WTC11 (cell line): Measurements from ENCODE around the gene ADAMTSL4. TPM values are rescaled to one million over a fixed set of nuclear protein-coding genes. Genes with fewer than 3 reads are reported as not detected.

Experiments
- ATAC-seq: fragments of 200-7000 bp; cut with Tn5 transposase; 2 replicates; pipeline ENCODE4 v1.10.0; 2021; ENCODE audit warnings: mild to moderate bottlenecking, moderate library complexity
- CTCF ChIA-PET: fragments of 300-600 bp; sonication (Branson Sonifier 250); formaldehyde crosslinking; loops from one replicate; lab custom pipeline; 2021; ENCODE audit warnings: antibody characterized with exemption; lab: Charles Lee
- POLR2A ChIA-PET: fragments of 350-600 bp; sonication (Branson Sonifier 250); formaldehyde crosslinking; loops from one replicate; lab custom pipeline; 2021; ENCODE audit warnings: antibody characterized with exemption; lab: Charles Lee
- DNase-seq: peaks from one replicate; pipeline ENCODE4 v3.0.0; 2021; ENCODE audit warnings: low spot score
- H3K27ac Mint-ChIP-seq: 2 replicates; pipeline ENCODE4 v1.8.0; 2021; ENCODE audit warnings: mixed read lengths
- H3K27me3 Mint-ChIP-seq: 2 replicates; pipeline ENCODE4 v1.8.0; 2021; ENCODE audit warnings: low read depth, mild to moderate bottlenecking, moderate library complexity, mixed read lengths
- H3K36me3 Mint-ChIP-seq: 2 replicates; pipeline ENCODE4 v1.8.0; 2021; ENCODE audit warnings: mixed read lengths
- H3K4me1 Mint-ChIP-seq: 2 replicates; pipeline ENCODE4 v1.8.0; 2022; ENCODE audit warnings: mixed read lengths
- H3K4me3 Mint-ChIP-seq: 2 replicates; pipeline ENCODE4 v1.8.0; 2021; ENCODE audit warnings: mild to moderate bottlenecking, moderate library complexity, mixed read lengths
- H3K9me3 Mint-ChIP-seq: 2 replicates; pipeline ENCODE4 v1.8.0; 2021; ENCODE audit warnings: mixed read lengths
- CREB1 ChIP-seq: sonication (generic); formaldehyde crosslinking; IDR thresholded peaks from 2 replicates; pipeline ENCODE4 v1.8.0; 2023; ENCODE audit warnings: mild to moderate bottlenecking, missing genetic modification reagents
- FOXK1 ChIP-seq: sonication (generic); formaldehyde crosslinking; IDR thresholded peaks from 2 replicates; pipeline ENCODE4 v1.8.0; 2022; ENCODE audit warnings: mild to moderate bottlenecking, moderate library complexity, missing genetic modification reagents
- GABPB1 ChIP-seq: sonication (generic); formaldehyde crosslinking; IDR thresholded peaks from 2 replicates; pipeline ENCODE4 v1.8.1; 2023; ENCODE audit warnings: mild to moderate bottlenecking, missing genetic modification reagents
- HMGA2 ChIP-seq: fragments of 250-450 bp; sonication (Bioruptor Pico); IDR thresholded peaks from 2 replicates; pipeline ENCODE4 v1.4.0; 2021; ENCODE audit warnings: mild to moderate bottlenecking, moderate library complexity
- KAT7 ChIP-seq: sonication (generic); formaldehyde crosslinking; IDR thresholded peaks from 2 replicates; pipeline ENCODE4 v1.8.1; 2023; ENCODE audit warnings: missing genetic modification reagents, mild to moderate bottlenecking, borderline replicate concordance
- NFATC4 ChIP-seq: fragments of 250-450 bp; sonication (Bioruptor Pico); IDR thresholded peaks from 2 replicates; pipeline ENCODE4 v1.9.0; 2021; ENCODE audit warnings: mild to moderate bottlenecking
- NR1H2 ChIP-seq: sonication (generic); formaldehyde crosslinking; IDR thresholded peaks from 2 replicates; pipeline ENCODE4 v1.9.0; 2021; ENCODE audit warnings: mild to moderate bottlenecking, moderate library complexity, missing genetic modification reagents
- NR3C1 ChIP-seq: sonication (generic); formaldehyde crosslinking; conservative IDR thresholded peaks from 2 replicates; pipeline ENCODE4 v1.8.1; 2023; ENCODE audit warnings: low read depth, mild to moderate bottlenecking, missing genetic modification reagents
- TCF7 ChIP-seq: sonication (generic); formaldehyde crosslinking; IDR thresholded peaks from 2 replicates; pipeline ENCODE4 v1.8.0; 2022; ENCODE audit warnings: mild to moderate bottlenecking, low read depth, missing genetic modification reagents, moderate library complexity
- ZNF121 ChIP-seq: sonication (generic); formaldehyde crosslinking; IDR thresholded peaks from 2 replicates; pipeline ENCODE4 v1.8.0; 2023; ENCODE audit warnings: missing genetic modification reagents
- ZNF232 ChIP-seq: sonication (generic); formaldehyde crosslinking; IDR thresholded peaks from 2 replicates; pipeline ENCODE4 v1.8.0; 2022; ENCODE audit warnings: mild to moderate bottlenecking, missing genetic modification reagents
- ZNF317 ChIP-seq: sonication (generic); formaldehyde crosslinking; IDR thresholded peaks from 2 replicates; pipeline ENCODE4 v1.8.1; 2023; ENCODE audit warnings: low read depth, mild to moderate bottlenecking, moderate library complexity, missing genetic modification reagents, borderline replicate concordance
- ZNF416 ChIP-seq: fragments of 250-450 bp; sonication (Bioruptor Pico); IDR thresholded peaks from 2 replicates; pipeline ENCODE4 v1.9.0; 2021; ENCODE audit warnings: mild to moderate bottlenecking, inconsistent platforms
- ZNF423 ChIP-seq: fragments of 250-450 bp; sonication (Bioruptor Pico); IDR thresholded peaks from 2 replicates; pipeline ENCODE4 v2.1.2; 2022; ENCODE audit warnings: mild to moderate bottlenecking, moderate library complexity
- ZNF671 ChIP-seq: fragments of 250-450 bp; sonication (Bioruptor Pico); IDR thresholded peaks from 2 replicates; pipeline ENCODE4 v1.8.0; 2021; ENCODE audit warnings: mild to moderate bottlenecking
- total RNA-seq: library from RNA; stranded (reverse); gene quantifications from 3 replicates; pipeline ENCODE4 v1.2.3, GENCODE V29; 2021
- TF ChIP-seq, protein P1 (sequence below): sonication (generic); formaldehyde crosslinking; IDR thresholded peaks from 2 replicates; pipeline ENCODE4 v1.8.0; 2023; ENCODE audit warnings: missing genetic modification reagents
- TF ChIP-seq, protein P2 (sequence below): fragments of 250-450 bp; sonication (Bioruptor Pico); IDR thresholded peaks from 2 replicates; pipeline ENCODE4 v1.9.0; 2021; ENCODE audit warnings: mild to moderate bottlenecking
- TF ChIP-seq, protein P3 (sequence below): sonication (generic); formaldehyde crosslinking; IDR thresholded peaks from 2 replicates; pipeline ENCODE4 v1.8.0; 2023; ENCODE audit warnings: mild to moderate bottlenecking, missing genetic modification reagents
- TF ChIP-seq, protein P4 (sequence below): sonication (generic); formaldehyde crosslinking; conservative IDR thresholded peaks from 2 replicates; pipeline ENCODE4 v1.8.1; 2023; ENCODE audit warnings: mild to moderate bottlenecking, low read depth, missing genetic modification reagents, moderate library complexity

The ADAMTSL4 gene
- total RNA-seq, 1 experiment from 2014 or later: 6.6 TPM

DNA sequence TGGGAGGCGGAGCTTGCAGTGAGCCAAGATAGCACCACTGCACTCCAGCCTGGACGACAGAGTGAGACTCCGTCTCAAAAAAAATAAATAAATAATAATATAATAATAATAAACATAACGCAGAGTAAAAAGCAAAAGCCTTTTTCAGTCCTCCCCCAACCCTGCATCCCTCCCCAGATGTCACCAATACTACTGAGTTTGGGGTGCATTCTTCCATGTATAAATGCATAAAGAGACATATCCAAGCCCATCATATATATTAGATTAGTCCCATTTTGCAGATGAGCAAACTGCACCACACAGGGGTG, 930 bp upstream of the ADAMTSL4 start:
- H3K27ac Mint-ChIP-seq: no peak overlapping the region
- H3K4me3 Mint-ChIP-seq: peak overlapping the region; percentile 71
- H3K27me3 Mint-ChIP-seq: peaks cover 43% of the 10 kb centered on the region
- no peaks in the 10 kb centered on the region for H3K9me3 Mint-ChIP-seq
- no peaks in the 10 kb centered on the region for H3K36me3 Mint-ChIP-seq
- ATAC-seq: no peak
- ChIA-PET CTCF (interaction anchor here (1.8 to 8.2 kb wide), 3 partner anchors 12 to 32 kb away, joined by 5 to 124 read pairs (median 97); no protein-coding TSS in a partner anchor), POLR2A (interaction anchor here (1.1 to 1.2 kb wide), 2 partner anchors 33 to 184 kb away, joined by 3 to 5 read pairs; partner anchors contain the start of genes FALEC and RPRD2)
- H3K4me1 Mint-ChIP-seq: peaks cover 25% of the 10 kb centered on the region
- DNase-seq: no peak
- no peak for TF ChIP-seq NR3C1 (CRISPR knock-in tag)
- no peak for TF ChIP-seq NR1H2
- TF ChIP-seq ZNF423: no peak
- no peak for TF ChIP-seq TCF7
- TF ChIP-seq ZNF317 (CRISPR knock-in tag): no peak
- TF ChIP-seq, protein P1, sequence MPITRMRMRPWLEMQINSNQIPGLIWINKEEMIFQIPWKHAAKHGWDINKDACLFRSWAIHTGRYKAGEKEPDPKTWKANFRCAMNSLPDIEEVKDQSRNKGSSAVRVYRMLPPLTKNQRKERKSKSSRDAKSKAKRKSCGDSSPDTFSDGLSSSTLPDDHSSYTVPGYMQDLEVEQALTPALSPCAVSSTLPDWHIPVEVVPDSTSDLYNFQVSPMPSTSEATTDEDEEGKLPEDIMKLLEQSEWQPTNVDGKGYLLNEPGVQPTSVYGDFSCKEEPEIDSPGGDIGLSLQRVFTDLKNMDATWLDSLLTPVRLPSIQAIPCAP (CRISPR knock-in tag): no peak
- no peak for TF ChIP-seq ZNF232 (CRISPR knock-in tag)
- no peak for TF ChIP-seq HMGA2
- TF ChIP-seq, protein P2, sequence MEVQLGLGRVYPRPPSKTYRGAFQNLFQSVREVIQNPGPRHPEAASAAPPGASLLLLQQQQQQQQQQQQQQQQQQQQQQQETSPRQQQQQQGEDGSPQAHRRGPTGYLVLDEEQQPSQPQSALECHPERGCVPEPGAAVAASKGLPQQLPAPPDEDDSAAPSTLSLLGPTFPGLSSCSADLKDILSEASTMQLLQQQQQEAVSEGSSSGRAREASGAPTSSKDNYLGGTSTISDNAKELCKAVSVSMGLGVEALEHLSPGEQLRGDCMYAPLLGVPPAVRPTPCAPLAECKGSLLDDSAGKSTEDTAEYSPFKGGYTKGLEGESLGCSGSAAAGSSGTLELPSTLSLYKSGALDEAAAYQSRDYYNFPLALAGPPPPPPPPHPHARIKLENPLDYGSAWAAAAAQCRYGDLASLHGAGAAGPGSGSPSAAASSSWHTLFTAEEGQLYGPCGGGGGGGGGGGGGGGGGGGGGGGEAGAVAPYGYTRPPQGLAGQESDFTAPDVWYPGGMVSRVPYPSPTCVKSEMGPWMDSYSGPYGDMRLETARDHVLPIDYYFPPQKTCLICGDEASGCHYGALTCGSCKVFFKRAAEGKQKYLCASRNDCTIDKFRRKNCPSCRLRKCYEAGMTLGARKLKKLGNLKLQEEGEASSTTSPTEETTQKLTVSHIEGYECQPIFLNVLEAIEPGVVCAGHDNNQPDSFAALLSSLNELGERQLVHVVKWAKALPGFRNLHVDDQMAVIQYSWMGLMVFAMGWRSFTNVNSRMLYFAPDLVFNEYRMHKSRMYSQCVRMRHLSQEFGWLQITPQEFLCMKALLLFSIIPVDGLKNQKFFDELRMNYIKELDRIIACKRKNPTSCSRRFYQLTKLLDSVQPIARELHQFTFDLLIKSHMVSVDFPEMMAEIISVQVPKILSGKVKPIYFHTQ: no peak
- TF ChIP-seq ZNF671 (CRISPR knock-in tag): no peak
- no peak for TF ChIP-seq GABPB1 (CRISPR knock-in tag)
- no peak for TF ChIP-seq ZNF121
- TF ChIP-seq ZNF416 (CRISPR knock-in tag): no peak
- TF ChIP-seq, protein P3, sequence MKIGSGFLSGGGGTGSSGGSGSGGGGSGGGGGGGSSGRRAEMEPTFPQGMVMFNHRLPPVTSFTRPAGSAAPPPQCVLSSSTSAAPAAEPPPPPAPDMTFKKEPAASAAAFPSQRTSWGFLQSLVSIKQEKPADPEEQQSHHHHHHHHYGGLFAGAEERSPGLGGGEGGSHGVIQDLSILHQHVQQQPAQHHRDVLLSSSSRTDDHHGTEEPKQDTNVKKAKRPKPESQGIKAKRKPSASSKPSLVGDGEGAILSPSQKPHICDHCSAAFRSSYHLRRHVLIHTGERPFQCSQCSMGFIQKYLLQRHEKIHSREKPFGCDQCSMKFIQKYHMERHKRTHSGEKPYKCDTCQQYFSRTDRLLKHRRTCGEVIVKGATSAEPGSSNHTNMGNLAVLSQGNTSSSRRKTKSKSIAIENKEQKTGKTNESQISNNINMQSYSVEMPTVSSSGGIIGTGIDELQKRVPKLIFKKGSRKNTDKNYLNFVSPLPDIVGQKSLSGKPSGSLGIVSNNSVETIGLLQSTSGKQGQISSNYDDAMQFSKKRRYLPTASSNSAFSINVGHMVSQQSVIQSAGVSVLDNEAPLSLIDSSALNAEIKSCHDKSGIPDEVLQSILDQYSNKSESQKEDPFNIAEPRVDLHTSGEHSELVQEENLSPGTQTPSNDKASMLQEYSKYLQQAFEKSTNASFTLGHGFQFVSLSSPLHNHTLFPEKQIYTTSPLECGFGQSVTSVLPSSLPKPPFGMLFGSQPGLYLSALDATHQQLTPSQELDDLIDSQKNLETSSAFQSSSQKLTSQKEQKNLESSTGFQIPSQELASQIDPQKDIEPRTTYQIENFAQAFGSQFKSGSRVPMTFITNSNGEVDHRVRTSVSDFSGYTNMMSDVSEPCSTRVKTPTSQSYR (CRISPR knock-in tag): no peak
- no peak for TF ChIP-seq NFATC4
- TF ChIP-seq, protein P4, sequence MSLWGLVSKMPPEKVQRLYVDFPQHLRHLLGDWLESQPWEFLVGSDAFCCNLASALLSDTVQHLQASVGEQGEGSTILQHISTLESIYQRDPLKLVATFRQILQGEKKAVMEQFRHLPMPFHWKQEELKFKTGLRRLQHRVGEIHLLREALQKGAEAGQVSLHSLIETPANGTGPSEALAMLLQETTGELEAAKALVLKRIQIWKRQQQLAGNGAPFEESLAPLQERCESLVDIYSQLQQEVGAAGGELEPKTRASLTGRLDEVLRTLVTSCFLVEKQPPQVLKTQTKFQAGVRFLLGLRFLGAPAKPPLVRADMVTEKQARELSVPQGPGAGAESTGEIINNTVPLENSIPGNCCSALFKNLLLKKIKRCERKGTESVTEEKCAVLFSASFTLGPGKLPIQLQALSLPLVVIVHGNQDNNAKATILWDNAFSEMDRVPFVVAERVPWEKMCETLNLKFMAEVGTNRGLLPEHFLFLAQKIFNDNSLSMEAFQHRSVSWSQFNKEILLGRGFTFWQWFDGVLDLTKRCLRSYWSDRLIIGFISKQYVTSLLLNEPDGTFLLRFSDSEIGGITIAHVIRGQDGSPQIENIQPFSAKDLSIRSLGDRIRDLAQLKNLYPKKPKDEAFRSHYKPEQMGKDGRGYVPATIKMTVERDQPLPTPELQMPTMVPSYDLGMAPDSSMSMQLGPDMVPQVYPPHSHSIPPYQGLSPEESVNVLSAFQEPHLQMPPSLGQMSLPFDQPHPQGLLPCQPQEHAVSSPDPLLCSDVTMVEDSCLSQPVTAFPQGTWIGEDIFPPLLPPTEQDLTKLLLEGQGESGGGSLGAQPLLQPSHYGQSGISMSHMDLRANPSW: no peak
- no peak for TF ChIP-seq KAT7 (CRISPR knock-in tag)
- TF ChIP-seq FOXK1 (CRISPR knock-in tag): no peak
- TF ChIP-seq CREB1: no peak
